Inflammatory macrophage treated with lipopolysaccharide for 4 hours (primary cell): Measurements from ENCODE around the gene RHOD.
A peak's percentile ranks its signal among the peaks of the same experiment; 100 is the strongest.

Experiments
- DNase-seq: peaks from one replicate; pipeline ENCODE4 v3.0.0-alpha.2; 2020

RHOD gene, protein sequence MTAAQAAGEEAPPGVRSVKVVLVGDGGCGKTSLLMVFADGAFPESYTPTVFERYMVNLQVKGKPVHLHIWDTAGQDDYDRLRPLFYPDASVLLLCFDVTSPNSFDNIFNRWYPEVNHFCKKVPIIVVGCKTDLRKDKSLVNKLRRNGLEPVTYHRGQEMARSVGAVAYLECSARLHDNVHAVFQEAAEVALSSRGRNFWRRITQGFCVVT

DNA sequence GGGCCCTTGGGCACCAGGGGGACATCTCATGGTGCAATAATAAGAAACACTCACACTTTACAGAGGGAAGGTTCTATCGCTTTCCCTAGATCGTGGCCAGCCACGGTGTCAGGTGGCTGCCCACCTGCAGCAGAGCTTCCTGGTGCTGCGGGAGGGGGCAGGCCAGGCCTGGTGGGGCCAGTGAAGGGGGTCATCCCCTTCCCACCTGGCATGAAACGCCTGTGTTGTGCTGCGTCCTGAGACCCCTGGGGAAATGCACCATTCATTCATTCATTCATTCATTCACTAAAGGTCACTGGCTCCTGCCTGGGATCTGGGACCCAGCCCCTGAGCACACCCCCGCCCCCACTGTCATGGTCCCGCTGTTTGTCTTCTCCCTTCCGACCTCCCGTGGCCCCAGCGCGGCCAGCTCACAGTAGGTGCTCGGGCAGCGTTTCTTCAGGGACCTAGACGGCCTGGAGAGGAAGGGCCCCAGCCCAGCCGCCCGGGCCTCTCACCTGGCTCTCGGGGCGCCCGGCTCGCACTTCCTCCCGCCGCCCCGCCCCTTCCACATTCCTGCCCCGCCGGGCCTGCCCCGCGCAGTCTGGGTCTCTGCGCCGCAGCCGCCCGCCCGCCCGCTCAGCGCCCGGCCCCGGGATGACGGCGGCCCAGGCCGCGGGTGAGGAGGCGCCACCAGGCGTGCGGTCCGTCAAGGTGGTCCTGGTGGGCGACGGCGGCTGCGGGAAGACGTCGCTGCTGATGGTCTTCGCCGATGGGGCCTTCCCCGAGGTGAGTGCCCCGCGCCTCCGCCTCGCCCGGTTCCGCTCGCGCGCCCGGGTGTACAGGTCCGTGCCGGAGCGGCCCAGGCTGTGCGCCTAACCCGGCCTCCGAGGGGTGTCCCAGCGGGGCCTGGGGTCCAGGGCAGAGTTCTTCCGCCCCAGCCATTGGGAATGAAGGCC, at the start of gene RHOD:
TSS of gene RHOD (plus strand) at position 581 of the 938 bp plus-strand sequence. CDS start at position 637, 56 bp downstream.
- DNase-seq: no peak

DNA sequence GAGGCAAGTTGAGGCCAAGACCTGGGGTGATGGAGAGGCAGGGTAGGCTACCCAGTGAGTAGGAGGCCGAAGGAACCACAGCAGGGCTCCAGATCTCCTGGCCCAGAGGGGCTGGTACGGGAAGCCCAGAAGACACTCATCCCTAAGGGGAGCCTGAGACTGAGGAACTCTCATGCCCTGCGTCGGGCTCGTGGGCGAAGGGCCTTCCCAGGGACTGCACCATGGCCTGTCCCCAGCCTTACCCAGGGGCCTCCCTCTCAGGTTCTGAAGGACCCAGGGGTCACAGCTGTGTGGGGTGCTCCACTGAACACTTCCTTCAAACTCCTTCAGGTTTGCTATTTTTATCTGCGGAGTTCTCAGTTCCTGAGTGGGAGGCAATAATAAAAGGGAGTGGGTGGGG, 49.5 kb upstream of the RHOD start:
- peak; percentile 16 for DNase-seq

DNA sequence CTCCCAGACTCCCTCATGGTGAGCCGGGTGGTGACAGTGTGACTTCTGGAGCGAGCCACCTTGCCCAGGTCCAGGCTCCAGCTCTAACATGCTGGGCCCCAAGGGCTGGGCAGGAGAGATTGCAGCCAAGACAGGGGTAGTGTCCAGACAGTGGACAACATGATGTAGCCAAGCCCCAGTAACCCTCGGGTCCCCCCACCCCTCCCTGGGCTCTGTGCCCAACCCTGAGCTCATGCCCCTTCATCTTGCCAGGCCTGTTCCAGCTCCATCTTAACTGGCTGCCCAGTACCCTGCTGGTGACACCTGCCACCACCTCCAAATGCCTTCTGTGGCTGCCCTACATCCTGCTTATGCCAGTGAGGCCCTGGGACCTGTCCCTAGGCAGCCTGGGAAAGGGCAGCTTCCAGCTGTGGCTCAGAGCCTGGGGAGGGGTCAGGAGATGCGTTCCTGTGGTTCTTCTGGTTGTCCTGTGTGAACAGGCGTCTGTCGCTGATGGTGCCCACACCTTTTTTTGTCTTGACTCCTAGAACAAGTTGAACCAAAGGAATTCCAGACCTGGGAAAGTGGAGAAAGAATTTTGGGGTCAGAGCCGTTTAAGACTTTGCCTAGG, 46.2 kb upstream of the RHOD start:
- no peak for DNase-seq

DNA sequence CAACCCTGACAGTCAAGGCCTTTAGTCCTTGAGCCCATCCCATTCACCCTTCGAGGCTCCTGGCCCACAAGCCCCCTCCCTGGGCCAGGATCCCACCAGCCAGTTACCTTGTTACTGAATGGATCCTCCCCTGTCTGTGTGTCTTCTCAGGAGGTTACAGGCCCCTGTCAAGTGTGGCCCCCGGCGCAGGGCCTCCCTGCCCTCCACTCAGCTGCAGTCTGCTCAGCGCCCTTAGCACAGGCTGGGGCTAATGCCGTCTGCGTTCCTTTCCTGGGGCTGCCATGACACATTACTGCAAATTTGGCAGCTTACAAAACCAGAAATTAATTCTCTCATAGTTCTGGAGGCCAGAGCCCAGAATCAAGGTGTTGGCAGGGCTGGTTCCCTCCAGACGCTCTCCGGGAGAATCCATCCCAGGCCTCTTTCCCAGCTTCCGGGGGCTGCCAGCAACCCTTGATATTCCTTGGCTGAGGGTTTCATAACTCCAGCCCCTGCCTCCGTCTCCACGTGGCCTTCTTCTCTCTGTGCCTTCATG, 43.1 kb upstream of the RHOD start:
- DNase-seq: no peak

DNA sequence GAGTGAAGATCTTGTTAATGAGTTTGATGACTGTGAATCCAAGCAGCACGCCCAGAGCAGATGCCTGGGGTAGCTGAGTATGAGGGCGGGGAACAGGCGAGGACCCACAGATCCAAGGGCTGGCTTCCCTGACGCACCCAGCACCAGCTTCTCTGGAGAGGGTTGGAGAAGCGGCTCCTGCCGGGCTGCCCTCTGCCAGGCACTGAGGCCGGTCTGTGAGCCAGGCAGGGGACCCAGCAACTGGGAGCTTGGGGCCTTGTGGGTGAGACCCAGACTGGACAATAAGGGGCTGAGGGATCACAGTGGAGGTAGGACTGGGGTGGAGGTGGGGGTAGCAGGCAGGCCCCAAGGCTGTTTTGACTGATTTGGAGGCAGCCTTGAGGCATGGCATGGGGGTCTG, 42.3 kb upstream of the RHOD start:
- DNase-seq: no peak

DNA sequence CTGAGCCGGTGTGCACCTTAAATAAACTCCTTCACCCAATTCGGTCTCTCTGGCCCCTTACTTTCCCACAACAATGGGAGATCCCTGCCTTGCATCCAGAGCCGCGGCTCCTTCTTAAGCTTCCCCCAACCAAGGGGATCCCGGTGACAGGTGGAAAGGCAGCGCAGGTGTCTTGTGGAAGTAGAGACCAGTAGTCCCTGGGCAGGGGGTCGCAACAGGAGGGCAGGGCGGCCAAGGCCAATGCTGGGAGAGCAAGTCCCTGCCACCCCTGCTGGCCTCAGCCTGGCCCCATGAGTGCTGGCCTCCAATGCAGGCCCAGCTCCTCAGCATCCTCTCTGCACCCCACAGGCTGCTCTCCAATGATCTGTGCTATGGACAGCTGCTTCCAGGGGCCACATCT, 41.6 kb upstream of the RHOD start:
- no peak for DNase-seq

DNA sequence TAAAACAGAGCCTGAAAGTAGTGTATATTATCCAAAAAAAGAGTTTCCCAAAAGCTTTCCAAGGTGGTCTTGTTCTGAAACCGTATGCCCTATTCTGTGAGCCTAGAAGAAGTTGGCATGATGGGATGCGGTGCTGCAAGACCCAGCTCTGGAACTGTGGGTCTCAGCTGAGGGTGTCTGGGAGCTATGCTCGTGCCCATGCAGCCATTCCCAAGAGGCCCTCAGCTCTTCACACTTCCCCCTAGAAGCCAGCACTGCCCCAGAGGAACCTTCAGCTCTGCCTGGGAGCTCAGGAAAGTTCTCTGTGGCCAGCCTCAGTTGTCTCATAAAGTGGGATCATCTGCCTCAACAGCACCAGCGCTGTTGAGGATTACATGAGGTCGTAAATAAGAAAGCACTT, 40.1 kb upstream of the RHOD start:
- DNase-seq: no peak

DNA sequence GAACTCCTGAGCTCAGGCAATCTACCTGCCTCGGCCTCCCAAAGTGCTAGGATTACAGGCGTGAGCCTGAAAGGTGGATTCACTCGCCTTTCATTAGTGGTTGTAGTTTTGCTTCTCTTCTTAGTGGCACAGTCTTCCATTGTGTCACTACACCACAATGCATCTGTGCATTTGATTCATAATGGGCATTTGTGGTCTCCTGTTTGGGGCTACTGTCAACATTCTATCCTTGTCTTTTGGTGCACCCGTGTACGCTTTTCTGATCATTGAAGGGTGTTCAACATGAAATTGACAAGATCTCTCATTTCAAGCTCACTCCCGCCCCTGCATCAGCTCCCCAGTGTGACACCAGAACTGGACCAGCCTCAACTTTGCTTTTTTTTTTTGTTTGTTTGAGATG, 35.7 kb upstream of the RHOD start:
- no peak for DNase-seq

DNA sequence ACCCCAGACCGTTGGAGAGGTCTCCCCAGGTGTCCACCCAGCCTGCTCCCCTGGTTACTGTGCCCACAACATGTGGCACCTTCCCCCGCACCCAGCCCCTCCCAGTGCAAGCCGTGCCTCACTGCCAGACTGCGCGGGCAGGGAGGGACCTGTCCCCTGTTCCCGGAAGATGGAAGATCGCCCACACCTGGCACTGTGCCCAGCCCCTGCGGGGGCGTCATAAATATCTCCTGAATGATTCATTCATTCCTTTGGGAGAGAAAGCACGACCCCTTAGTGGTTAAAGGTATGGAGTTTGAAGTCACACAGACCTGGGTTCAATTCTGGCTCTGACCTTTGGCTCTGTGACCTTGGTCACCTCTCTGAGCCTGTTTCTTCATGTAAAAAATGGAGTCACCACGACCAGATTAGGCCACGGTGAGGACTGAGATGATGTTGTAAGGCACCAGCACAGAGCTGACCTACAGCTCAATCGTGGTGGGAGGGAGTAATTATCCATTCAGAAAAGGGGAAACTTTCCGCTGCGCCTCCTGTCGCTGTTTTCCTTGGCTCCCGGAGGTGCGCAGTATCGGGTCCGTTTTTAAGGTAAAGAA, 34.2 kb upstream of the RHOD start:
- peak; percentile 44 for DNase-seq

DNA sequence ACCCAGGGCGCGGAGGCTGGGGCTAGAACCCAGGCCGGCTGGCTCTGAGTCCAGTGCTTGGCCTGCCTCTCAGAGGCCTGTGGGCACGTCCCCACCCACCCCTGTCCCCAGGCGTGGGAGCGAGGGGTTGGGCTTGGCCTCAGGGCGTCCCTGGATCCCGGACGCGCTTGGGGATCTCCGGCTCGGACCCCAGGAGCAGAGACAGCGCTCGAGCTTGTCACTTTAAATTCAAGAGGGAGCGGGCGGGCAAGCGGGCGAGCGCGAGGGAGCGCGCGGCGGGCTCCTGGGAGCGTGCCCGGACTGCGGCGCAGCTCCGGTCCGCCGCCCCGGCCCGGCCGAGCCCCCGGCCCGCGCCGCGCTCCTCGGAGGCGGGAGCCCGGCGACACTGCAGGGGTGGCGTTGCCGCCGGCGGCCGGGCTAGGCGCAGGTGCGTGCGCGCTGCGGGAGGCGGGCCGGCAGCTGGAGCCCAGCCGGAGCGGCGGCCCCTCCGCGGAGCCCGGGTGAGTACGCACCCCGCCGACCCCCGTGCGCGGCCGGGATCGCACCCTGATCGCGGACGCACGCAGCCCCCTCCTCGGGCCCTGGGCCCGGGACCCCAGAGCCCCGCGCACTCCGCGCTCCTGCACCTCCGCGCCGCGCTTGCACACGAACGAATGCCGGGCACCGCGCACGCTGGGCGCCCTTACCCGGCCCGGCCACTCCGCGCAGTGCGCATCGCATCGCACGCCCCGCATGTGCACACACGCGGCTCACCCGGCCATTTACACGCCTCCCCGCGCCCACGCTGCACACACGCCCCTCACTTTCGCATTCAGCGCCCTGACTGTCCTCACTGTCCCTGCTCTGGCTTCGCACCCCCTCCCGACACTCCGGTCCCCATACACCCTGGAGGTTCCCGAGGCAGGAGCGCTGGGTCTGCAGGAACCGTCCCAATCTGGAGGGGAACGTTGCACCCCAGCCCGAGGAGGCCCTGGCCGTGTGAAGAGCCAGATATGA, 33.4 kb upstream of the RHOD start, which contains the start of gene SYT12:
TSS of gene SYT12 (plus strand) at position 174 of the 996 bp plus-strand sequence. CDS start 7,011 bp downstream, outside the sequence.
- peak; percentile 23 for DNase-seq

DNA sequence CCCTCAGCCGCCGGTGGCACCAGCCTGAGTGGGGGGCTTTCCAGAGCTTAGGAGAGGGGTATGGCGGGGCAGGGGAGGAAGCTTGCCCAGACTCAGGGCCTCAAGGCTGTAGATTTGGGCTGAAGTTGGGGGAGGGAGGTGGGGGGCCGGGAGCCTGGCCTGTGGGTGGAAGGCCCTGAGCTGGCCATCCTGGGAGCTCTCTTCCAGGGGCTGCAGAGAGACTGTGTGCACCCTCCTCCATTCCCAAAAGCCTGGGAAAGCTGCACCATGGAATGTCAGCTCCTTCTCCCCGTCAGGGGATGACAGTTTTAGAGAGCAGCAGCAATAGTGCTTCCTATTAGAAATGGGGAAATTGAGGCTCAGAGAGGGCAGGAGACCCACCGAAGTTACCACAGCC, 32.7 kb upstream of the RHOD start:
- DNase-seq: no peak

DNA sequence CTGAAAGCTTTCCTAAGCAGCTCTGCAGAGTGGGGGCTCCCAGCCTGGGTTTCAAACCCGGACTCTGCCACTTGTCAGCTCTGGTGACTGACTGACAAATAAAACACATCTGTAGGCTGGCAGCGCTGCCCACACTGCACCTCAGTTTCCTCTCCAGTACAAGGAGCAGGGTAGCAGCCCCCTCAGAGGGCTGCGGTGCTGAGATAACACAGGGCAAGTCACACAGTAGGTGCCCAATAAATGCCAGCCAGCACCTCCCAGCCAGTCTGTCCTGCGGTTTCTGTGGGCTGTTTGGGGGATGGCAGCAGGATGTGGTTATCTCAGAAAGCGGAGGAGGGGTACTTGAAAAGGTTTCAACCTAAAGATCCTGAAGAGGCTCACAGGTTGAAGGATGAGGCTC, 32.2 kb upstream of the RHOD start:
- DNase-seq: no peak

DNA sequence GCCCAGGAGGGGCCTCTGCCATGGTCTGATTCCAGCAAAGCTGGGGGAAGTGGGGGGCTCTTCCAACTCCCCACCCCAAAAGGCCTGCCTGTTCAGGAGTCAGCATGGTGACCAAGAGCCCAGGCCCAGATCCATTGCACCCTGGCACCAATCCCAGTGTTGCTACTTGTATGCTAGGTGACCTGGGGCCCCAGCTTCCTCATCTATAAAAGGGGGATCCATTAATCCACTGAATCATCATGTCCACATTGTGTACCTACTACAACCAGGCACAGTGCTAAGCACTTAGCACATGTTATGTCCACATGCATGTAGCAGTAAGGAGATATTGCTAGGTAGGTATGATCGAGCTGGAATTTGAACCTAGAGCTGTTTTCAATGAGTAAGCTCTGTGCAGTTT, 31.7 kb upstream of the RHOD start:
- no peak for DNase-seq

DNA sequence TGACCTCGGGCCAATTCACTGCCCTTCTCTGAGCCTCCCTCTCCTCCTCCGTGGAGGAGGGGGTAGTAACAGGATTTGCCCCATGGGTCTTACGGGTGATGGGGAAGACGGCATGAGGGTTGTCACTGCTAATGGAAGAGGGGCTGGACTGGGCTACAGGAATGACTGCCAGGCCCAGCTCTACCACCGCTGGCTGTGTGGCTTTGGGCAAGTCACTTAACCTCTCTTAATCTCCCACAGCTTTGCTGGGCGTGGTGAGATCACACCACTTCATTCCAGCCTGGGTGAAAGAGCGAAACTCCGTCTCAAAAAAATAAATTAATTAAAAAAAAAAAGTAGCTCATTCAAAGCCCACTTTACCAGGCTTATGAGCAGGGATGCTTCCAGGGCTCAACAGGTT, 30.9 kb upstream of the RHOD start:
- DNase-seq: no peak

DNA sequence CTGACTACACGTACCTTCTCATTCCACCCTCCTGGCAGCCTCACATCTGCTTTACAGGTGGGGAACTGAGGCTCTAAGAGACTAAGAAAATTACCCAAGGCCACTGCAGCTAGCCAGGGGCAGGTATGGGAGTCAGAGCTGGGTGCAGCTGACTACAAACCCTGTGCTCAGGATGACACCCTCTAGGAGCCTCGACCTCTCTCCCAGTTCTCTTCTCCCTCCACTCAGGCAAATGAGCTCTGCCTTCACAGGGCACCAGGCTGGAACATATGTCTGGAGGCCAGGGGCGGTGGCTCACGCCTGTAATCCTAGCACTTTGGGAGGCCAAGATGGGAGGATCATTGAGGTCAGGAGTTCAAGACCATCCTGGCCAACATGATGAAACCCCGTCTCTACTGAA, 29.7 kb upstream of the RHOD start:
- DNase-seq: no peak

DNA sequence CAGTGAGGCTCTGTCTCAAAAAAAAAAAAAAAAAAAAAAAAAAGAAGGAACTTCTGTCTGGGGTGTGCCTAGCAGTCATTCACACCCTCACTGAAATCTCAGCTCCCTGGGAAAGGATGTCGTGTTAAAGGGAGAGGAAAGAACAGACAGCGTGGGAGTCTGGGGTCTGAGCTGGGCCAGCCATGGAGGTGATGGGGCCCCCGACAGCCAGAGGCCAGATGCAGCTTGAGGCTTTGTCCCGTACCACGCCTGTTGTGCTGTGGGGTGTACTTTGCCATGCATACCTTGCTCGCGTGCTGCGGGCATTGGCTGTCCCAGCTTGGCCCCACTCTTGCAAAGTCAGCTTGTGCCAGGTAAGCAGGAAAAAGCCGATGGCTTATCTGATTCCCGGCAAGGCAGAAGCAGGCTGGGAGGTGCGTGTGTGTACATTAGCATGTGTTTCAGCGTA, 29.1 kb upstream of the RHOD start:
- DNase-seq: peak; percentile 53

DNA sequence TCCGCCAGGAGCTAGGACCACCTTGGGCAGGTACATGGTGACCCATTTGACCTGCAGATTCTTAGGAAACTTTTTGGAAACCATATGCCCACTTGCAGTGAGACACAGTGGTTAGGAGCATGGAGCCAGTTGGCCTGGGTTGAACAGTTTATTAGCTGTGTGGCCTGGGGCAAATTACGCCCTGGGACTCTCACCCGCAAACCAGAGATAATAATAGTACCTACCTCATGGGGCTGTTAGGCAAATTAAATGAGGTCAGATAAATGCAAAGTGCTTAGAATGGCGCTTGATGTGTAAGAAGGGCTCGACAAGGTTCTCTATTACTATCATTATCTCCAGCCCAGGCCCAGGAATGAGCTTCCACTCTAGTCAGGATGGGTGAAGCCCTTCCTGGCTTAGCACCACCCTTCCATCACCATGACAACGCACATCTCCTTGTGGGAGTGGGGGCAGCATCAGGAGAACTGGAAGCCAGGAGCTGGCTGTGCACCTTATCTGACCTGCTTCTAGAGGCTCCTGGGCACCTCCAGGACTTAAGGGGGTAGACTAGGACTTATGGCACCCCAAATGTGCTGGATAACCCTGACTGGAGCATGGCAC, 28.6 kb upstream of the RHOD start:
- no peak for DNase-seq

DNA sequence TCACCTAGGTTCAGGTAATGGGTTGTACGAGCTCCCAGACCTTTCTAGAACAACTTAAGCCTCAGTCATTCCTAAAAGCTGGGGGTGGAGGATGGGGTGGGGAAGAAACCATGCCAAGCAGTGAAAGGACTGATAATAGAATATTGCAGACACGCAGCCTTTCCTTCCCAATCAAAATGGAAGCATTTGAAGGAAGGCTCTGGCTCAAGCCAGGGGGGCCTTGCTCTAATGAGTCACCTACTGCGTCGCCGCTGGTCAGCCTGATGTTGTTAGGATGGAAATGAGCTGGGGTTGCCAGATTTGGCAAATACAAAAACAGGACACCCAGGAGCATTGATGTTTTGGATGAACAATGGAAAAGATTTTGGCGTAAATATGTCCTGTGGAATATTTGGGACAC, 27.5 kb upstream of the RHOD start:
- no peak for DNase-seq

DNA sequence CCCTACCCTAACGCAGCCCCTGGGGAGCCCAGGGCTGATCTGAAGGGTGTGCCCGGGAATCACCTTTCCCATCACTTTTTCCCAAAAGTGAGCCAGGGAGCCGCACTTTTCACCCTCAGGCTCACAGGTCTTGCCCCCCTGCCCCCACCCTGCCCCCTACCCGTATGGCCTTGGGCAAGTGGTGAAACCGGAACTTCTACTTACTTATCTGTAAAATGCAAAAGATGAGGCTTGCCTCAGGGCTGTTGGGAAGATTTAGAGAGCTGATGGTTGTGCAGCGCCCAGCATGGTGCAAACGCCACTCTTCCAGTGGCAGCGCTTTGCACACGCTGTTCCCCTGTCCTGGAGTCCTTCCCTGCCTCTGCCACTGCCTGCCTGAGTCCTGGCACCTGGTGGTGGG, 25.7 kb upstream of the RHOD start:
- no peak for DNase-seq

DNA sequence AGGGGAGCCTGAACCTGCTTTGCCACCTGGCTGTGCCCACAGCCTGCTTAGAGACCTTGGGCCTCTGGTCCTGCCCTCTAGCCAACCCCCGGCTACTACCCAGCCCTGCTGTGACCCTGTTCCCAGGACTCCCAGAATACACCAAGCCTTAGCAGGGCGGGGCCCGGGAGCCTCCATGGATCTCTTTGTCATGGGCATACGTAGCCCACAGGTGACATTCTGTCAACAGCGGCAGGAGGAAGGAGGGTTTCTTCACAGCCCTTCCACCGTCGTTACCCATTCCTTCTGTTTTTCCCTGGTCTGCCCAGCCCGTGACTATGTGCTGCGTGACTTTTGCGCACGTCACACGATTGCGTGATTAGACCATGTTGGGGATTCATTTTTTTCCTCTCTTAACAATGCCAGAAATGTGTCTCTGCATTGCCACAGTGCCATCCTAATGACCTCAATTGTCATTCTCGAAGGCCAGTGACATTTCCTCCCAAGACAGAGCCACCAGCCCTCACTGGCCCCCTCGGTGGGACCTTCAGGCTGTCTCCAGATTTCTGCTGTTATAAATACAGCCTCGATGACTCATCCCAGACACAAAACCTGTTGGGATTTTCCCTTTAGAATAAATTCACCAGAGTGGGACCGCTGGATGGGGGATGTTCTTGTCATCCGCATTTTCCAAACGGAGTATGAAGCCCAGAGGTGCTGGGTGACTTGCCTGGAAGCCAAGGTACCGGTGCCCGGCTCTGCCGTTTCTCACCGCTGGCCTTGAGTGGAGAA, 24.7 kb upstream of the RHOD start:
- DNase-seq: no peak
